ENCODE measurements around the gene TSHZ2.

DNA sequence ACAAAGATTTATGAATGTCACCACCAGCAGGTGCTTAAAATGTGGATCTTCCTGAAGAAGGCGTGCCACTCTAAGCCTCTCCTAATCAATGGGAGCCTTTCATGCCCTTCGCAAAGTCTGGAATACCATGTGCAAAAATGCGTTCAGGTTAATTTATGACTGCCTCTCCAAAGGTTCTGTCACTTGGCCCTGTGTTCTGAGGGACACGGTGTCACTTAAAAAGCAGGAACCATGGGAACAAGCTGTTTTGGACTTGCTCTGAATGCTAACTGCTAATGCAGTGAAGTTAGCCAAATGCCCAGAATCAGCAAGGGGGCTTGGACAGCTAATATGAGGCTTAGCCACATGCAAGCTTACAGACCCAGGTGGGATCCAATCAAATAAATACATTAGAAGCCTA is 250.3 kb downstream of the TSHZ2 start:
- TF ChIP-seq CTCF (IDR thresholded peaks at IDR 0.05; ENCODE audit: low read length) (no peak), EZH2 (IDR thresholded peaks at IDR 0.05; ENCODE audit: borderline replicate concordance, low read length) (no peak)

Data from OCI-LY1 (cell line).